ENCODE data around the gene SUZ12. TPM values are rescaled to one million over a fixed set of nuclear protein-coding genes. Genes with fewer than 3 reads are reported as not detected.
"Not testable (repeated sequence)": the region's sequence is repeated elsewhere in the genome, so short reads cannot be mapped to it uniquely, and the experiment has no call there.

Gene SUZ12
- total and polyA plus RNA-seq, 2 experiments from 2014 or later: 22.3 to 39.8 TPM

DNA sequence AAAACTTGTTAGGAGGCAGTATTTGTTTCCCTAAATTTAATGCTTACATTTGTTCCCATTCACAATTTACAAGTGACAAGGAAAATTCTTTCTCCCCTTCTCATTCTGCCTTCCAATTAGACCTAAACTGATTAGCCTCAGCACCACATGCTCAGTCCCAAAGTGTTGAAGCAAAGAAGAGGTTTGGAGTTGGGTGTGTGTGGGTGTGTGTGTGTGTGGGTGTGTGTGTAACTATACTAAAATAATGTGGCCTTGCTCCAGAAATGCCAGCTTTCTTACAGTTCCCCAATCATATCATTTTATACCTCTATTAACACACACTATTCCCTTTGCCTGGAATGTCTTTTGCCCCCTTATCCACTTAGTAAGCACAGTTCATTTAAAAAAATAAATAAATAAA, 28.4 kb upstream of the SUZ12 start:
- no peaks in the 10 kb centered on the region for H3K36me3 ChIP-seq (ENCODE audit: insufficient read depth)
- DNase-seq (ENCODE audit: low spot score): no peak
- Mint-ChIP-seq H3K4me3 (no peak overlapping the region), H3K27me3 (ENCODE audit: insufficient read depth, low read depth, poor library complexity) (peaks cover 3% of the 10 kb centered on the region), H3K27ac (no peak overlapping the region), H3K36me3 (ENCODE audit: low read depth) (no peaks in the 10 kb centered on the region), H3K9me3 (no peaks in the 10 kb centered on the region), H3K4me1 (no peaks in the 10 kb centered on the region; the same call in 2 of the 3 replicates)
- H3K4me2 ChIP-seq: no peak overlapping the region
- no peaks in the 10 kb centered on the region for H3K79me2 ChIP-seq (replicated peaks; ENCODE audit: insufficient read depth)
- H4K20me1 ChIP-seq (replicated peaks; ENCODE audit: insufficient read depth): no peaks in the 10 kb centered on the region
- no peak overlapping the region for H3K27ac ChIP-seq (ENCODE audit: low read depth)
- H2AFZ ChIP-seq: no peak overlapping the region
- no peaks in the 10 kb centered on the region for H3K27me3 ChIP-seq (ENCODE audit: insufficient read depth)
- ATAC-seq: no peak
- H3K4me1 ChIP-seq (ENCODE audit: insufficient read depth): 0 out of 2 replicates have a peak, but pooled peaks cover 3% of the 10 kb centered on the region
- no peak for TF ChIP-seq CREB1 (CRISPR knock-in tag; IDR thresholded peaks at IDR 0.05; ENCODE audit: low read depth)
- no peaks in the 10 kb centered on the region for H3K9me2 ChIP-seq (ENCODE audit: insufficient read depth)
- no peak overlapping the region for H3K4me3 ChIP-seq
- H3F3A ChIP-seq (replicated peaks; ENCODE audit: low read depth): peaks cover 7% of the 10 kb centered on the region; the same call in 1 of the 2 replicates

DNA sequence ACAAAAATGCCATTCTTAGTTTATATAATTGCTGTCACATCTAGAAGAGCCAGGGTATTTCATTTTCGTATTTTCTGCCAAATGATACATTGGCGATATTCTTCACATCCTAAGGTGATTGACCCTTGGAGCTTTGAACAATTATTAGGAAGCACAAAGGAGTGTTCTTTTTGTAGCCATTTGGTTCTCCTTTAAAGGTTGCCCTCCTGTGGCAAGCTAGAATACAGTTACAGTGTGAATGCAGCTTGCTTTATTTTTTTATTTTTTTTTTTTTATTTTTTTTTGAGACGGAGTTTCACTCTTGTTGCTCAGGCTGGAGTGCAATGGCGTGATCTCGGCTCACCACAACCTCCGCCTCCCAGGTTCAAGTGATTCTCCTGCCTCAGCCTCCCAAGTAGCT, 24.1 kb upstream of the SUZ12 start:
- not testable (repeated sequence) for H3K36me3 Mint-ChIP-seq (ENCODE audit: low read depth); H3F3A ChIP-seq (replicated peaks; ENCODE audit: low read depth); H3K4me1 Mint-ChIP-seq; H3K9me2 ChIP-seq (ENCODE audit: insufficient read depth); H3K4me3 ChIP-seq; H3K36me3 ChIP-seq (ENCODE audit: insufficient read depth); H3K27me3 ChIP-seq (ENCODE audit: insufficient read depth); H3K4me3 Mint-ChIP-seq; H3K27ac Mint-ChIP-seq; H3K27ac ChIP-seq (ENCODE audit: low read depth); H3K27me3 Mint-ChIP-seq (ENCODE audit: insufficient read depth, low read depth, poor library complexity); H2AFZ ChIP-seq; H3K9me3 Mint-ChIP-seq; ATAC-seq; H3K4me2 ChIP-seq; H3K79me2 ChIP-seq (replicated peaks; ENCODE audit: insufficient read depth); H4K20me1 ChIP-seq (replicated peaks; ENCODE audit: insufficient read depth)
- peak; percentile 27 for DNase-seq (ENCODE audit: low spot score)
- peaks cover 14% of the 10 kb centered on the region for H3K4me1 ChIP-seq (ENCODE audit: insufficient read depth)
- TF ChIP-seq, protein P1, sequence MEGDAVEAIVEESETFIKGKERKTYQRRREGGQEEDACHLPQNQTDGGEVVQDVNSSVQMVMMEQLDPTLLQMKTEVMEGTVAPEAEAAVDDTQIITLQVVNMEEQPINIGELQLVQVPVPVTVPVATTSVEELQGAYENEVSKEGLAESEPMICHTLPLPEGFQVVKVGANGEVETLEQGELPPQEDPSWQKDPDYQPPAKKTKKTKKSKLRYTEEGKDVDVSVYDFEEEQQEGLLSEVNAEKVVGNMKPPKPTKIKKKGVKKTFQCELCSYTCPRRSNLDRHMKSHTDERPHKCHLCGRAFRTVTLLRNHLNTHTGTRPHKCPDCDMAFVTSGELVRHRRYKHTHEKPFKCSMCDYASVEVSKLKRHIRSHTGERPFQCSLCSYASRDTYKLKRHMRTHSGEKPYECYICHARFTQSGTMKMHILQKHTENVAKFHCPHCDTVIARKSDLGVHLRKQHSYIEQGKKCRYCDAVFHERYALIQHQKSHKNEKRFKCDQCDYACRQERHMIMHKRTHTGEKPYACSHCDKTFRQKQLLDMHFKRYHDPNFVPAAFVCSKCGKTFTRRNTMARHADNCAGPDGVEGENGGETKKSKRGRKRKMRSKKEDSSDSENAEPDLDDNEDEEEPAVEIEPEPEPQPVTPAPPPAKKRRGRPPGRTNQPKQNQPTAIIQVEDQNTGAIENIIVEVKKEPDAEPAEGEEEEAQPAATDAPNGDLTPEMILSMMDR (conservative IDR thresholded peaks at IDR 0.05; ENCODE audit: low read depth in 2 of 2): peak; percentile 26 to 28; a peak in 2 of 4 replicates

DNA sequence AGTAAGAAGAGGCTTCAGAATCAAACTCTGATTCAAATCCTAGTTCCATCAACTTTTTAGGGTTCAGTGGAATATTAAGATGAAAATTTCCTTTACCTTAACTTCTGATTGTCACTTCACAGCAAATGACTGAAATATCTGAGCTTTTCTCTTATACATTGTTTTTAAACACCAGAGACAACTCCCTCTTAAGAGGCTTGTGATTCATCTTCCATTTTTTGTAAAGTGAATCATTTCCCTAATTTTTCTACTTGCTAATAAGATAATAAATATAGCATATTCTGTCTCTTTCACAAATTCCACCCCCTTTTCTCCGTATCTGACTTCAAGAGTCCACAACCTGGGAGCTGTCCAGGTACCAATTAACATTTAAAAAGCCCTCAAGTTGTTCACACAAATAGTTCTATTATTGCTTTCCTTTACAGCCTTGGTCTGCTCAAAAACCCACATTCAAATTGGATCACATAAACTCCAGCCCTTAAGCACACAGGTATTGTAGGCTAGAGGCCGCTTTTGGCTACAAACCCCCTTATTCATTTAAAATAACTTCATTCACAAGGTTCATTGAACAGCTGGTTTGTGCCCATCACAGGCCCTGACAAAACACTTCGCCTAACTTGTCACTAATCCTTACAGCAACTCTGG, 21.2 kb upstream of the SUZ12 start:
- no peak overlapping the region for H3K4me3 Mint-ChIP-seq
- Histone ChIP-seq H3K36me3 (ENCODE audit: insufficient read depth) (no peaks in the 10 kb centered on the region), H3K4me1 (ENCODE audit: insufficient read depth) (peaks cover 14% of the 10 kb centered on the region), H3K79me2 (replicated peaks; ENCODE audit: insufficient read depth) (no peaks in the 10 kb centered on the region), H3F3A (replicated peaks; ENCODE audit: low read depth) (peaks cover 7% of the 10 kb centered on the region; the same call in 1 of the 2 replicates), H4K20me1 (replicated peaks; ENCODE audit: insufficient read depth) (no peaks in the 10 kb centered on the region), H3K27me3 (ENCODE audit: insufficient read depth) (no peaks in the 10 kb centered on the region), H3K4me3 (no peak overlapping the region), H3K9me2 (ENCODE audit: insufficient read depth) (no peaks in the 10 kb centered on the region), H3K27ac (ENCODE audit: low read depth) (peak overlapping the region; percentile 21; the same call in 1 of the 2 replicates), H3K4me2 (no peak overlapping the region), H2AFZ (no peak overlapping the region)
- H3K36me3 Mint-ChIP-seq (ENCODE audit: low read depth): 0 out of 3 replicates have a peak, but pooled peaks cover 3% of the 10 kb centered on the region
- H3K27ac Mint-ChIP-seq: no peak overlapping the region
- peaks cover 2% of the 10 kb centered on the region for H3K27me3 Mint-ChIP-seq (ENCODE audit: insufficient read depth, low read depth, poor library complexity)
- peaks cover 13% of the 10 kb centered on the region for H3K9me3 Mint-ChIP-seq
- no peak for TF ChIP-seq NANOG (IDR thresholded peaks at IDR 0.05; ENCODE audit: borderline replicate concordance)
- DNase-seq (ENCODE audit: low spot score) (no peak), ATAC-seq (no peak)
- peaks cover 4% of the 10 kb centered on the region; the same call in 2 of the 3 replicates for H3K4me1 Mint-ChIP-seq
